ENCODE measurements around the gene SRP72. TPM values are rescaled to one million over a fixed set of nuclear protein-coding genes. Genes with fewer than 3 reads are reported as not detected.
"Not testable (repeated sequence)": the region's sequence is repeated elsewhere in the genome, so short reads cannot be mapped to it uniquely, and the experiment has no call there.

The SRP72 gene
- total and polyA plus RNA-seq, 4 donors = 30.7 to 88.1 (median 58.2) TPM

DNA sequence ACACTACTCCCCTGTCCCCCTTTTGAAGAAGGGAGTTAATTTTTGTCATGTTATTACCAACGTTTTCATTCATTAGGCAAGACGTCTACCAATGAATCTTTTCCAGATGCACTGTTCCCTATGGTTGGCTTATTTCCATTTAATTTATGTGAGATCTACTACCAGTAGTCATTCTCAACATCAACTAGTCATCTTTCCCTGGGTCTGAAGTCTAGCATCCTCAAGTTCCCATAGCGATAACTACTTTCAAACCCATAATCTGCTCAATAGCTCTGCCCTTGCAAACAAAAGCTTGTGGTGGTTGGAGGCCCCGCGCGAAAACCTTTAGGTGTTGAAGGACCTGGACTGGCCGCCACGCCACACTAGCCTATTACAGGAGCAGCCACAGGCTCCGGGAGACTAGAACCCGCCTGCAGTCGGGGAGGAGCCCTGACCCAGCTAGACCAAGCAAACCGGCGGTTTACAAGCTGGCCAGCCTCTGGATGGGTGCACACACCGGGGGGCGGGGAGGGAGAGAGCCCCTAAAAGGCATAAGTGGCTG is 32.7 kb upstream of the SRP72 start:
- DNase-seq (peak in 1 of 2 donors; percentile 70), ATAC-seq (ENCODE audit: low FRiP score) (peak; percentile 20)
- no peaks in the 10 kb centered on the region for H3K9me3 ChIP-seq (ENCODE audit: control insufficient read depth, low read length)
- no peaks in the 10 kb centered on the region for H3K4me1 ChIP-seq (ENCODE audit: control insufficient read depth in 1 of 2, insufficient read depth in 2 of 2, low read length in 2 of 2)
- H3K36me3 ChIP-seq (ENCODE audit: control insufficient read depth in 1 of 2, insufficient read depth in 2 of 2, low read length in 1 of 2) = no peaks in the 10 kb centered on the region
- H3K4me3 ChIP-seq (ENCODE audit: low read length in 2 of 2) = peak overlapping the region; percentile 22 to 55
- H3K27me3 ChIP-seq (ENCODE audit: control insufficient read depth in 1 of 2, insufficient read depth in 2 of 2, low read length in 1 of 2) = no peaks in the 10 kb centered on the region
- H3K27ac ChIP-seq (ENCODE audit: low read depth in 1 of 2, low read length in 2 of 2) = no peak overlapping the region
- WGBS, 2 donors = 5 to 7% methylated on average over 15 of the region's 15 CpGs
- intact Hi-C loops (cut with DNase I) = loop anchor here in 1 of 2 donors (2.0 kb wide), 1 partner anchor 48 kb away; the partner anchor contains the start of gene AASDH

DNA sequence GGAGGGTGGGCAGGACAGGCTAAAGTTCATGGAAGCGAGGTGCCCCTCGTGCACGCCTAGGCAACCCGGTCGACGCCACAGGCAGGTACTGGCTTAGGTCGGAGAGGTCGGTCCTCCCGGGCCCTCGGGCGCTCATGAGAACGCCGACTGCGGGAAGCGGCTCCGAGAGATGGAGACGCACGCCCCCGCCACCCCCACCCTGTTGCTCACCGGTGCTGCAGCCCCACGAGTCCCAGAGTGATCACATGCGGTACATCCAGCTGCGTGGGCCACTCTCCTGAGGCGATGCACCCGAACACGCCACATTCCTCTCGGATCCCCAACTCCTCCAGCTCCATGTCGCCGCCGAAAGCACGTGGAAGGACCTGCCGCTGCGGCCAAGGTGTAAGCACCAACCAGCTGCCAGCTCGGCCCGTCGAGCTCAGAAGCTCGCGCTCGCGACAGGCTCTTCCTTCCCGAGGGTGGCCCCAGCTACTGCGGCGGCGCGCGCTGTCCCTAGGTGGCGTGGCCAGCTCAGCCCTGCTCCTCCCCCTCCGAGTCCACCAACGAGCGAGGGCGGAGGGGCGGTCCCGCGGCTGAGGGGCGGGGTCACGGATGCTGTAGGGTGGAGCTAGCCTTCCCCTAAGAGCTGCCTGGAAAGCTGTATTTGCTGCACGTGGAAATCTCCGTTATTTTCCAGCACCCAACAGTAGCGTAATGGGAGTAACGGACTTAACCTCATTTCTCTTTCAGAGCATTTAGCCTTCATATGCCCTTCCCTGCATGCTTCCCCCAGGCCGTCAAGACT is 32.1 kb upstream of the SRP72 start, which contains the start of gene PPAT:
Gene PPAT, minus strand, starts transcription at position 476 of the 787 bp plus-strand sequence. Its CDS starts 138 bp downstream, at position 338.
- Histone ChIP-seq H3K4me1 (ENCODE audit: control insufficient read depth in 1 of 2, insufficient read depth in 2 of 2, low read length in 2 of 2) (no peaks in the 10 kb centered on the region), H3K4me3 (ENCODE audit: low read length in 2 of 2) (peak within 1 kb of the TSS; percentile 47 to 55), H3K9me3 (ENCODE audit: control insufficient read depth, low read length) (no peaks in the 10 kb centered on the region), H3K27me3 (ENCODE audit: control insufficient read depth in 1 of 2, insufficient read depth in 2 of 2, low read length in 1 of 2) (no peaks in the 10 kb centered on the region), H3K27ac (ENCODE audit: low read depth in 1 of 2, low read length in 2 of 2) (peak within 1 kb of the TSS; percentile 45 to 87), H3K36me3 (ENCODE audit: control insufficient read depth in 1 of 2, insufficient read depth in 2 of 2, low read length in 1 of 2) (no peaks in the 10 kb centered on the region)
- WGBS, 2 donors = 0% methylated on average over 57 to 61 of the region's 61 CpGs
- ATAC-seq (ENCODE audit: low FRiP score) (peak; percentile 98), DNase-seq (peak; percentile 99)
- intact Hi-C loops (cut with DNase I) = loop anchor here in 1 of 2 donors (2.0 kb wide), 1 partner anchor 49 kb away; the partner anchor contains the start of gene AASDH

DNA sequence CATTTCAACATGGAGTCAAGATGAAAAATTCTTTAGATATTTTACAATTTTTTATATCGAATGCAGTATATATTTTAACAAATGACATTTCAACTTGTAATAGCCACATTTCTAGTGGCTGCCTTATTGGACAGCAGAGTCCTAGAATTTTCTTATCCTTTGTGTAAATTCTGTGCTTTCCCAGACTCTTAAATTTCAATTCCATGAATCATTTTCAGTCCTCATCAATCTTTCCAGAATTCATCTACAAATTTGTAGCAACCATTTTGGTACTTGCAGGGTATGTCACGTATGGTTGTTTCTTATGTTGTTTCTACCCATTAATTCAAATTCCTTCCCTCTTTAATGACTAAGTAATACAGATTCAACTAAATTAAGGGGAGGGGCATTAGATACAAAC is 28.7 kb upstream of the SRP72 start:
- Histone ChIP-seq H3K9me3 (ENCODE audit: control insufficient read depth, low read length) (no peaks in the 10 kb centered on the region), H3K4me1 (ENCODE audit: control insufficient read depth in 1 of 2, insufficient read depth in 2 of 2, low read length in 2 of 2) (no peaks in the 10 kb centered on the region), H3K27me3 (ENCODE audit: control insufficient read depth in 1 of 2, insufficient read depth in 2 of 2, low read length in 1 of 2) (no peaks in the 10 kb centered on the region), H3K27ac (ENCODE audit: low read depth in 1 of 2, low read length in 2 of 2) (no peak overlapping the region), H3K36me3 (ENCODE audit: control insufficient read depth in 1 of 2, insufficient read depth in 2 of 2, low read length in 1 of 2) (no peaks in the 10 kb centered on the region), H3K4me3 (ENCODE audit: low read length in 2 of 2) (no peak overlapping the region)
- DNase-seq (no peak), ATAC-seq (ENCODE audit: low FRiP score) (no peak)
- intact Hi-C loops (cut with DNase I) = no loop called here
- 82 to 86% methylated on average over 2 of the region's 2 CpGs for WGBS, 2 donors

DNA sequence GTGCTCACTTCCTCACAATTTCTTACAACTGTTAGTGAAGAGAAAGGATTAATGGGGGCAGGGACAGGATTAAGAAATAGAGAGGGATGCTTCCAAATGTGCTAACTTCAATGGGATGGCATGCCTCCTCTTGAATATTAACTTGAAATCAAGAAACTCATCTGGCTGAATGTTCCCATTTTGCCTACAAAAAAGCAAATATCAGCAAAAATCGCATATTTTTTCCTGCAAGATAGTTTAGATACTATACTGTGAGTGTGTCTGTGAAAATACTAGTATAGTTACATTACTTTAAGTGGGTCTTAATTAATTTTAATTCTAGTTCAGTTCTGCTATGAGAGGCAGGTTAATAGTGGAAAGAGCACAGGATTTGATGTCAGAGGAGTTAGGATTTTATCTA is 26.4 kb upstream of the SRP72 start:
- H3K27me3 ChIP-seq (ENCODE audit: control insufficient read depth in 1 of 2, insufficient read depth in 2 of 2, low read length in 1 of 2) = no peaks in the 10 kb centered on the region
- no peak for ATAC-seq (ENCODE audit: low FRiP score)
- H3K27ac ChIP-seq (ENCODE audit: low read depth in 1 of 2, low read length in 2 of 2) = no peak overlapping the region
- DNase-seq = no peak
- intact Hi-C loops (cut with DNase I) = no loop called here
- 94 to 97% methylated on average over 1 of the region's 1 CpG for WGBS, 2 donors
- no peaks in the 10 kb centered on the region for H3K9me3 ChIP-seq (ENCODE audit: control insufficient read depth, low read length)
- no peaks in the 10 kb centered on the region for H3K36me3 ChIP-seq (ENCODE audit: control insufficient read depth in 1 of 2, insufficient read depth in 2 of 2, low read length in 1 of 2)
- no peaks in the 10 kb centered on the region for H3K4me1 ChIP-seq (ENCODE audit: control insufficient read depth in 1 of 2, insufficient read depth in 2 of 2, low read length in 2 of 2)
- no peak overlapping the region for H3K4me3 ChIP-seq (ENCODE audit: low read length in 2 of 2)

DNA sequence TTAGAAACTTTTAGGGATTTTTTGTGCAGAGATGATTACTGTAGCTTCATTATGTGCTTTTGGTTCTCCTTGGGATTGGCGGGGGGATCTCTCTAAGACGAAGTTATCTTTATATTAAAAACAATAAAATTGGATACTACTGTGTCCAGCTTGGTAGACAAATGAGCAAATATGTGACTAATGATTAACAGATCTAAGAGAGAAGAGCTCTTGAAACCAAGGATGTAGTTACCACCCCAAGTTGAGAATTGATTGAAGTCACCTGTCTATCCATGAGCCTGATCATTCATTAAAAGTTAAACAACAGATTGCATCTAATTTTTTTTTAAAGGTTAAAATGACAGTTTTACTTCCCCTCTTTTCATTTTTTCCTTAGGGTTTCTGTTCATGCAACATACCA is 22.7 kb upstream of the SRP72 start:
- H3K4me3 ChIP-seq (ENCODE audit: low read length in 2 of 2) = no peak overlapping the region
- intact Hi-C loops (cut with DNase I) = no loop called here
- no peak overlapping the region for H3K27ac ChIP-seq (ENCODE audit: low read depth in 1 of 2, low read length in 2 of 2)
- no peaks in the 10 kb centered on the region for H3K4me1 ChIP-seq (ENCODE audit: control insufficient read depth in 1 of 2, insufficient read depth in 2 of 2, low read length in 2 of 2)
- no peak for ATAC-seq (ENCODE audit: low FRiP score)
- no peaks in the 10 kb centered on the region for H3K27me3 ChIP-seq (ENCODE audit: control insufficient read depth in 1 of 2, insufficient read depth in 2 of 2, low read length in 1 of 2)
- H3K9me3 ChIP-seq (ENCODE audit: control insufficient read depth, low read length) = no peaks in the 10 kb centered on the region
- no peak for DNase-seq
- 94 to 95% methylated on average over 2 of the region's 2 CpGs for WGBS, 2 donors
- no peaks in the 10 kb centered on the region for H3K36me3 ChIP-seq (ENCODE audit: control insufficient read depth in 1 of 2, insufficient read depth in 2 of 2, low read length in 1 of 2)

DNA sequence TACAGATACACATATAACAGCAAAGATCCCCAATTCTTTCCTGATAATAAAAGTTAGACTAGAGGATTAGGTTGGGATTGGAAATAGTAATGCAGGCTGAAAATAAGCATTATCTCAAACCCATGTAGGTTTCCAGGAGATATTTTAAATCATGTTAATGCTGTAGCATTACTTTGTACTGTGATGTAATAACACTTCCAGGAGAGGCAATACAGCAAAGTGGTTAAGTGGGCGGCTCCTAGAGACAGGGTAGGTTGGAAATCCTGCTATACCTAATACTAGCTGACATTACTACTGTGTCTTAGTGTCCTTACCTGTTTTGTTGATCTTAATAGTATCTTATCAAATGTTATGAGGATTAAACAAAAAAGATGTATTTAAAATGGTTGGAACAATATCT is 21.7 kb upstream of the SRP72 start:
- Histone ChIP-seq H3K4me3 (ENCODE audit: low read length in 2 of 2) (no peak overlapping the region), H3K4me1 (ENCODE audit: control insufficient read depth in 1 of 2, insufficient read depth in 2 of 2, low read length in 2 of 2) (no peaks in the 10 kb centered on the region), H3K27ac (ENCODE audit: low read depth in 1 of 2, low read length in 2 of 2) (no peak overlapping the region), H3K27me3 (ENCODE audit: control insufficient read depth in 1 of 2, insufficient read depth in 2 of 2, low read length in 1 of 2) (no peaks in the 10 kb centered on the region), H3K9me3 (ENCODE audit: control insufficient read depth, low read length) (no peaks in the 10 kb centered on the region), H3K36me3 (ENCODE audit: control insufficient read depth in 1 of 2, insufficient read depth in 2 of 2, low read length in 1 of 2) (no peaks in the 10 kb centered on the region)
- intact Hi-C loops (cut with DNase I) = no loop called here
- no peak for ATAC-seq (ENCODE audit: low FRiP score)
- DNase-seq = no peak
- 94 to 99% methylated on average over 1 of the region's 1 CpG for WGBS, 2 donors

DNA sequence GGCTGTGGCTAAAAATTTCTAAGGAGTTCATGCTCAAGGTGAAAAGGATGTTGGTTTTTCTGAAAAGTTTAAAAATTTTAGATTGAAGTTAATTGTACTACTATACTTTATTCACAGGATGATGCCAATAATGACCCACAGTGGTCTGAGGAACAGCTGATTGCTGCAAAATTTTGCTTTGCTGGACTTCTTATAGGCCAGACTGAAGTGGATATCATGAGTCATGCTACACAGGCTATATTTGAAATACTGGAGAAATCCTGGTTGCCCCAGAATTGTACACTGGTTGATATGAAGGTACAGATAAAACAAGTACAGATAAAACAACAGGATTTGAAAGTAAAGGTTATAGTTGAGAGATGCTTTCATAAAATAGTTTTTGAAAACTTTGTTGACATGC is 19.1 kb upstream of the SRP72 start:
- DNase-seq (no peak), ATAC-seq (ENCODE audit: low FRiP score) (no peak)
- Histone ChIP-seq H3K27ac (ENCODE audit: low read depth in 1 of 2, low read length in 2 of 2) (no peak overlapping the region), H3K36me3 (ENCODE audit: control insufficient read depth in 1 of 2, insufficient read depth in 2 of 2, low read length in 1 of 2) (no peaks in the 10 kb centered on the region), H3K27me3 (ENCODE audit: control insufficient read depth in 1 of 2, insufficient read depth in 2 of 2, low read length in 1 of 2) (no peaks in the 10 kb centered on the region), H3K4me3 (ENCODE audit: low read length in 2 of 2) (no peak overlapping the region), H3K9me3 (ENCODE audit: control insufficient read depth, low read length) (no peaks in the 10 kb centered on the region), H3K4me1 (ENCODE audit: control insufficient read depth in 1 of 2, insufficient read depth in 2 of 2, low read length in 2 of 2) (no peaks in the 10 kb centered on the region)
- intact Hi-C loops (cut with DNase I) = no loop called here

DNA sequence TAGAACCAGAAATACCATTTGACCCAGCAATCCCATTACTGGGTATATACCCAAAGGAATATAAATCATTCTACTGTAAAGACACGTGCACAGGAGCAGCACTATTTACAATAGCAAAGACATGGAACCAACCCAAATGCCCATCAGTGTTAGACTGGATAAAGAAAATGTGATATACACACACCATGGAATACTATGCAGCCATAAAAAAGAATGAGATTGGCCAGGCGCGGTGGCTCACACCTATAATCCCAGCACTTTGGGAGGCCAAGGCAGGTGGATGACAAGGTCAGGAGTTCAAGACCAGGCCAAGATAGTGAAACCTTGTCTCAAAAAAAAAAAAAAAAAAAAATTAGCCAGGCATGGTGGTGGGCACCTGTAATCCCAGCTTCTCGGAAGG is 17.9 kb upstream of the SRP72 start:
- H3K4me1 ChIP-seq (ENCODE audit: control insufficient read depth in 1 of 2, insufficient read depth in 2 of 2, low read length in 2 of 2); H3K36me3 ChIP-seq (ENCODE audit: control insufficient read depth in 1 of 2, insufficient read depth in 2 of 2, low read length in 1 of 2); intact Hi-C loops (cut with DNase I); ATAC-seq (ENCODE audit: low FRiP score); H3K9me3 ChIP-seq (ENCODE audit: control insufficient read depth, low read length); DNase-seq; H3K4me3 ChIP-seq (ENCODE audit: low read length in 2 of 2); H3K27me3 ChIP-seq (ENCODE audit: control insufficient read depth in 1 of 2, insufficient read depth in 2 of 2, low read length in 1 of 2); H3K27ac ChIP-seq (ENCODE audit: low read depth in 1 of 2, low read length in 2 of 2): not testable (repeated sequence)
- WGBS, 2 donors = 94 to 95% methylated on average over 4 of the region's 4 CpGs

DNA sequence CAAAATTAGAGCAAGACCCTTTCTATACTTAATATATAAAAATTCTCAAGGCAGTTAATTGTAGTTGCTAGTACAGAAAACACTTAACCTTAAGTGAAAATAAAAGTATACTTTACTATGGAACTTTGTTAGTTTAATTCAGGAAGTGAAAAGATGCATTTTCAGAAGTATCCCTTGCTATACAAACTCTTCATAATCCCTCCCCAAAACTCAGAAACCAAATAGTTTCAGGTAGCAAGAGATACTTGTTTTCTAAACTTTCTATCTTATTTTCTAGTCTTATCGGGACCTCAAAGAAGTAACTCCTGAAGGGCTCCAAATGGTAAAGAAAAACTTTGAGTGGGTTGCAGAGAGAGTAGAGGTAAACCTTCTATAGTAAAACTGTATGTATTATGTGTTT is 17.1 kb upstream of the SRP72 start:
- no peak overlapping the region for H3K27ac ChIP-seq (ENCODE audit: low read depth in 1 of 2, low read length in 2 of 2)
- H3K36me3 ChIP-seq (ENCODE audit: control insufficient read depth in 1 of 2, insufficient read depth in 2 of 2, low read length in 1 of 2) = no peaks in the 10 kb centered on the region
- no peaks in the 10 kb centered on the region for H3K4me1 ChIP-seq (ENCODE audit: control insufficient read depth in 1 of 2, insufficient read depth in 2 of 2, low read length in 2 of 2)
- WGBS, 2 donors = 93% methylated on average over 1 of the region's 1 CpG
- ATAC-seq (ENCODE audit: low FRiP score) (no peak), DNase-seq (no peak)
- no peaks in the 10 kb centered on the region for H3K27me3 ChIP-seq (ENCODE audit: control insufficient read depth in 1 of 2, insufficient read depth in 2 of 2, low read length in 1 of 2)
- no peaks in the 10 kb centered on the region for H3K9me3 ChIP-seq (ENCODE audit: control insufficient read depth, low read length)
- no peak overlapping the region for H3K4me3 ChIP-seq (ENCODE audit: low read length in 2 of 2)
- intact Hi-C loops (cut with DNase I) = no loop called here

All from aorta (tissue), 5 donors.